D721Med (cell line): ENCODE results near the gene TRIM52.

ENCODE experiments used
- DNase-seq: peaks from one replicate; pipeline ENCODE4 v3.0.0; 2011; ENCODE audit warnings: low spot score; ENCODE audit not compliant: insufficient read length
- FAIRE-seq: peaks from 2 replicates; lab custom pipeline; 2011; peaks lifted over from hg19 to GRCh38; lab: Jason Lieb, UNC
- CTCF ChIP-seq: IDR thresholded peaks from 2 replicates; pipeline ENCODE4 v1.5.1; 2012; ENCODE audit warnings: mild to moderate bottlenecking, control low read depth; ENCODE audit not compliant: insufficient read depth; ENCODE audit errors: missing control alignments

Gene TRIM52

GRCh38 chr5:181242031-181242451 is 18.9 kb downstream of the TRIM52 start:
- TF ChIP-seq CTCF = no peak
- FAIRE-seq = no peak
- no peak for DNase-seq

GRCh38 chr5:181241393-181241975 is 19.5 kb downstream of the TRIM52 start:
- no peak for FAIRE-seq
- no peak for TF ChIP-seq CTCF
- DNase-seq = no peak

- no peak for TF ChIP-seq CTCF
- DNase-seq = no peak
- no peak for FAIRE-seq
These were observed 21.8 kb downstream of the TRIM52 start for GRCh38 chr5:181239062-181239663.

- DNase-seq (no peak), FAIRE-seq (no peak)
- TF ChIP-seq CTCF = no peak
These were observed 23.1 kb downstream of the TRIM52 start for GRCh38 chr5:181237729-181238385.

GRCh38 chr5:181236954-181237641 is 23.8 kb downstream of the TRIM52 start:
- no peak for FAIRE-seq
- TF ChIP-seq CTCF = no peak

GRCh38 chr5:181236471-181236870 is 24.5 kb downstream of the TRIM52 start:
- no peak for DNase-seq
- no peak for TF ChIP-seq CTCF
- FAIRE-seq = no peak

More at GRCh38 chr5:181236954-181237641, 23.8 kb downstream of the TRIM52 start:
- DNase-seq = no peak
